ENCODE data around the gene DTX2. TPM values are rescaled to one million over a fixed set of nuclear protein-coding genes. Genes with fewer than 3 reads are reported as not detected.
A peak's percentile ranks its signal among the peaks of the same experiment; 100 is the strongest.
"Not testable (repeated sequence)": the region's sequence is repeated elsewhere in the genome, so short reads cannot be mapped to it uniquely, and the experiment has no call there.

The DTX2 gene
- total and polyA plus RNA-seq, 2 experiments from 2014 or later = 36.1 to 77.9 TPM

- Mint-ChIP-seq H3K27me3 (ENCODE audit: insufficient read depth, low read depth, poor library complexity) (peaks cover 11% of the 10 kb centered on the region), H3K36me3 (ENCODE audit: low read depth) (no peaks in the 10 kb centered on the region; the same call in 1 of the 3 replicates), H3K27ac (no peak overlapping the region), H3K4me3 (no peak overlapping the region), H3K4me1 (peaks cover 13% of the 10 kb centered on the region), H3K9me3 (peaks cover 3% of the 10 kb centered on the region; the same call in 2 of the 3 replicates)
- Histone ChIP-seq H3K9me2 (ENCODE audit: insufficient read depth) (no peaks in the 10 kb centered on the region), H3K79me2 (replicated peaks; ENCODE audit: insufficient read depth) (no peaks in the 10 kb centered on the region), H3K36me3 (ENCODE audit: insufficient read depth) (no peaks in the 10 kb centered on the region), H3K4me1 (ENCODE audit: insufficient read depth) (peaks cover 10% of the 10 kb centered on the region), H3K4me3 (no peak overlapping the region), H2AFZ (no peak overlapping the region), H4K20me1 (replicated peaks; ENCODE audit: insufficient read depth) (no peaks in the 10 kb centered on the region), H3F3A (replicated peaks; ENCODE audit: low read depth) (no peaks in the 10 kb centered on the region), H3K27me3 (ENCODE audit: insufficient read depth) (no peaks in the 10 kb centered on the region), H3K4me2 (no peak overlapping the region), H3K27ac (ENCODE audit: low read depth) (no peak overlapping the region)
- DNase-seq (ENCODE audit: low spot score) (no peak), ATAC-seq (no peak)
- TF ChIP-seq EZH2 (IDR thresholded peaks at IDR 0.05; ENCODE audit: low read depth, unreplicated experiment) (no peak), CTCF (conservative IDR thresholded peaks at IDR 0.05; ENCODE audit: low read depth in 2 of 2) (no peak), JUNB (IDR thresholded peaks at IDR 0.05; ENCODE audit: unreplicated experiment) (no peak), ZNF331 (CRISPR knock-in tag; IDR thresholded peaks at IDR 0.05; ENCODE audit: low read depth) (no peak), ZNF114 (CRISPR knock-in tag; IDR thresholded peaks at IDR 0.05) (no peak), POLR2AphosphoS5 (IDR thresholded peaks at IDR 0.05; ENCODE audit: low read depth) (no peak), EZH2phosphoT487 (IDR thresholded peaks at IDR 0.05; ENCODE audit: unreplicated experiment) (no peak)
These were observed 30.7 kb upstream of the DTX2 start for GRCh38 chr7:76430836-76431235.

GRCh38 chr7:76437873-76438272 lies 23.6 kb upstream of the DTX2 start:
- not testable (repeated sequence) for H3K36me3 ChIP-seq (ENCODE audit: insufficient read depth); H4K20me1 ChIP-seq (replicated peaks; ENCODE audit: insufficient read depth); H3F3A ChIP-seq (replicated peaks; ENCODE audit: low read depth); H3K27ac ChIP-seq (ENCODE audit: low read depth); H2AFZ ChIP-seq; H3K9me3 Mint-ChIP-seq; H3K27me3 Mint-ChIP-seq (ENCODE audit: insufficient read depth, low read depth, poor library complexity); H3K79me2 ChIP-seq (replicated peaks; ENCODE audit: insufficient read depth); H3K4me3 ChIP-seq; H3K9me2 ChIP-seq (ENCODE audit: insufficient read depth); H3K4me1 ChIP-seq (ENCODE audit: insufficient read depth); H3K4me1 Mint-ChIP-seq; H3K4me3 Mint-ChIP-seq; H3K36me3 Mint-ChIP-seq (ENCODE audit: low read depth); H3K27ac Mint-ChIP-seq; H3K27me3 ChIP-seq (ENCODE audit: insufficient read depth); H3K4me2 ChIP-seq
- peak; percentile 63 to 78 for TF ChIP-seq CTCF (conservative IDR thresholded peaks at IDR 0.05; ENCODE audit: low read depth in 2 of 2)
- DNase-seq (ENCODE audit: low spot score) = peak; percentile 89
- ATAC-seq = peak; percentile 92

- H3K27me3 Mint-ChIP-seq (ENCODE audit: insufficient read depth, low read depth, poor library complexity); H3K4me1 Mint-ChIP-seq; H3K9me3 Mint-ChIP-seq; H3K36me3 Mint-ChIP-seq (ENCODE audit: low read depth); H3K79me2 ChIP-seq (replicated peaks; ENCODE audit: insufficient read depth); H3K36me3 ChIP-seq (ENCODE audit: insufficient read depth); H2AFZ ChIP-seq; H3K4me2 ChIP-seq; H3K27ac ChIP-seq (ENCODE audit: low read depth); H3K9me2 ChIP-seq (ENCODE audit: insufficient read depth); H3K4me1 ChIP-seq (ENCODE audit: insufficient read depth); H3K27ac Mint-ChIP-seq; H4K20me1 ChIP-seq (replicated peaks; ENCODE audit: insufficient read depth); ATAC-seq; H3K4me3 ChIP-seq; H3K27me3 ChIP-seq (ENCODE audit: insufficient read depth); DNase-seq (ENCODE audit: low spot score); H3F3A ChIP-seq (replicated peaks; ENCODE audit: low read depth); H3K4me3 Mint-ChIP-seq: not testable (repeated sequence)
These were observed 22.2 kb upstream of the DTX2 start for GRCh38 chr7:76439120-76439888.

GRCh38 chr7:76440404-76440803 lies 21.1 kb upstream of the DTX2 start:
- H3K36me3 ChIP-seq (ENCODE audit: insufficient read depth); H3K27ac Mint-ChIP-seq; H4K20me1 ChIP-seq (replicated peaks; ENCODE audit: insufficient read depth); H3K27ac ChIP-seq (ENCODE audit: low read depth); H3K36me3 Mint-ChIP-seq (ENCODE audit: low read depth); H3K27me3 Mint-ChIP-seq (ENCODE audit: insufficient read depth, low read depth, poor library complexity); DNase-seq (ENCODE audit: low spot score); ATAC-seq; H3K4me3 ChIP-seq; H3K79me2 ChIP-seq (replicated peaks; ENCODE audit: insufficient read depth); H2AFZ ChIP-seq; H3K9me2 ChIP-seq (ENCODE audit: insufficient read depth); H3K4me3 Mint-ChIP-seq; H3K4me2 ChIP-seq; H3K27me3 ChIP-seq (ENCODE audit: insufficient read depth); H3K4me1 ChIP-seq (ENCODE audit: insufficient read depth); H3K4me1 Mint-ChIP-seq; H3F3A ChIP-seq (replicated peaks; ENCODE audit: low read depth); H3K9me3 Mint-ChIP-seq: not testable (repeated sequence)
